ENCODE measurements around the gene PLEKHG4B.
"Not testable (repeated sequence)": the region's sequence is repeated elsewhere in the genome, so short reads cannot be mapped to it uniquely, and the experiment has no call there.

PLEKHG4B gene

DNA sequence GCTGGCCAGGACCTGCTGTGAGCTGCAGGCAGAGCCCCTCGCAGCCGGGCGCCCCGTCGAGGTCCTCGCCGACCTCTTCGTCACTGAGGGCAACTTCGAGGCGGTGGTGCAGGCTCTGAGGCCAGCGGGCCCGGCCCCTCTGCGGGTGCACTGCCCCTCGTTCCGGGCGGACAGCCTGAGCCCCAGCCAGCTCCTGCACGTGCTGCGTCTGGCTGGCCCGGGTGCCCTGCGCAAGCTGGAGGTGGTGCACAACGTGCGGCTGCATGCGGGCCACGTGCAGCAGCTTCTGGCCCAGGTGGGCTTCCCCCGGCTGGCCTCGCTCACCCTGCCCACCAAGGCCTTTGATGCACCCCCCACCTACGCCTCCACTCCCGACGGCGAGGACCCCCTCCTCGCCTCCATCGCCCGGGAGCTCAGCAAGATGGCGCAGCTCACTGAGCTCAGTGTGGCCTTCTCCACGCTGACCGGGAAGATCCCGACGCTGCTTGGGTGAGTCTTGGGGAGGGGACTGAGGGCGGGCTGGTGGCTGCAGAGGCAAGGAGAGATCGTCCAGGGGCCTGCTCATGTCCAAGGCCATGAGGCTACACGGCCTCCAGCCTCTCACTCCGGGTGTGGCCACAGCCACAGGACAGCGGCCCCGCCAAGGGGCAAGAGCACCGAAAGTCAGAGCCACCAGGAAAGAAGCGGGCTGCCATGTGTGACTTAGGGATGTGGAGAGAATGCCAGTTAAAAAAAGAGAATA, 100.2 kb downstream of the PLEKHG4B start:
- no peak for DNase-seq

DNA sequence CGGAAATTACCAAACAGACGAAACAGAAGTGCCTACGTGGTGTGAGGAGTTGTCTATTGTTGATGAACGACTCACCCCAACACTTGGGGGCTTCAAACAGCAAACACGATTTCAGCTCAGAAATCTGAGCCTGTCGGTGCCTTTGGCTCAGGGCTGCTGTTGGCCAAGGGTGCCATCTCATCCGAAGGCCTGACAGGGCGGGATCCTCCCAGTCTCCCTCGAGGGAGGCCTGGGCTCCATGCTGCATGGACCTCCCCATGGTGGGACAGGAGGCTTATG, 100.7 kb downstream of the PLEKHG4B start:
- no peak for DNase-seq

DNA sequence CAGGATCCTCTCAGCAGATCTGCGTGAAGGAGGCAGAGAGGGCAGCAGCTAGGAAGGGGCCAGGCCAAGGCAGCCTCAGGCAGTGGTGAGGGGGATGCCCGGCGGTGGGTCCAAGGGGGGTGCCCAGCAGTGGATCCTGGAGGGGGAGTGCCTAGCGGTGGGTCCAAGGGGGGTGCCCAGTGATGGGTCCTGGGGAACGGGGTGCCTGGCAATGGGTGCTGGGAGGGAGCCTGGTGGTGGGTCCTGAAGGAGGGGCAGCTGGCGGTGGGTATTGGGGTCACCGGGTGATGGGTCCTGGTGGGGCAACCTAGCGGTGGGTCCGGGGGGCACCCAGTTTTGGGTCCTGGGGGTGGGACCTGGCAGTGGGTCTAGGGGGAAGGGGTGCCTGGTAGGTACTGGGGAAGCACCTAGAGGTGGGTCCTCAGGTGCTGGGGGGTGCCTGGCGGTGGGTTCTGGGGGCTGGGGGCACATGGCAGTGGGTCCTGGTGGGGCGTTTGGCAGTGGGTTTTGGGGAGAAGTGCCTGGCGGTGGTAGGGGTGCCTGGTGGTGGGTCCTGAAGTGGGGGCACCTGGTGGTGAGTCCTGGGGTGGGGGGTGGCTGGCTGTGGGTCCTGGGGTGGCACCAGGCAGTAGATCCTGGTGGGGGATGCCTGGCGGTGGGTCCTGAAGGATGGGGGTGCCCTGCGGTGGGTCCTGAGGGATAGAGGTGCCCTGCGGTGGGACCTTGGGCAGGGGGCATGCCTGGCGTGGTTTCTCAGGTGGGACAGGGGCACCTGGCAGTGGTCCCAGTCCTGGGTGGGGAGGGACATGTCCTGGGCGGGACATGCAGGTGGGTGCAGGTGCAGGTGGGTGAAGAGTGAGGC, 101.2 kb downstream of the PLEKHG4B start:
- no peak for DNase-seq

DNA sequence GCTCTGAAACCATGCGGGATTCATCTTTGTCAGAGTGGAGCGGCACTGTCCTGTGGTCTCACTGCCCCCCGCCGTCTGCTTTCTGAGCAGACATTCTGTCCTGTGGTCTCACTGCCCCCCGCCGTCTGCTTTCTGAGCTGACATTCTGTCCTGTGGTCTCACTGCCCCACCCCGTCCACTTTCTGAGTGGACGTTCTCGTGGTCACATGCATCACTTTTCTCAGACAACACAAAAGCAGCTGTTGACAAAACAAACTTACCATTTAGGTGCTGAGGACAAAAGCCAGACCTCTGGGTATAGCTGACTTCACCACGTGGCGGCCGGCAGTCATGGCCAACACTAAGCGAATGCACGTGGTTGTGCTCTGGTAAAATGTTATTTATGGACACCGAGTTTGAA, 102.1 kb downstream of the PLEKHG4B start:
- no peak for DNase-seq

DNA sequence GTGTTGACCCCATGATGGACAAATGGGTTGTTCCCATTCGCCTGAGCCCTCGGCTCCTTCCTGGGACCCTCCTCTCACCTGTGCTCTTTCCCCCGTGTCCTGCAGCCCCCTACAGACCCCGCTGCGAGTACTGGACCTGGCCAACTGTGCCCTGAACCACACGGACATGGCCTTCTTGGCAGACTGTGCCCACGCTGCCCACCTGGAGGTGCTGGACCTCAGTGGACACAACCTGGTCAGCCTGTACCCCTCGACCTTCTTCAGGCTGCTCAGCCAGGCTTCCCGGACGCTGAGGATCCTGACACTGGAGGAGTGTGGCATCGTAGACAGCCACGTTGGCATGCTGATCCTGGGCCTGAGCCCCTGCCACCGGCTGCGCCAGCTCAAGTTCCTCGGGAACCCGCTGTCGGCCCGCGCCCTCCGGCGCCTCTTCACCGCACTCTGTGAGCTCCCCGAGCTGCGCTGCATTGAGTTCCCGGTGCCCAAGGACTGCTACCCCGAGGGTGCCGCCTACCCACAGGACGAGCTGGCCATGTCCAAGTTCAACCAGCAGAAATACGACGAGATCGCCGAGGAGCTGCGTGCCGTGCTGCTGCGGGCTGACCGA, 102.7 kb downstream of the PLEKHG4B start:
- DNase-seq = no peak

DNA sequence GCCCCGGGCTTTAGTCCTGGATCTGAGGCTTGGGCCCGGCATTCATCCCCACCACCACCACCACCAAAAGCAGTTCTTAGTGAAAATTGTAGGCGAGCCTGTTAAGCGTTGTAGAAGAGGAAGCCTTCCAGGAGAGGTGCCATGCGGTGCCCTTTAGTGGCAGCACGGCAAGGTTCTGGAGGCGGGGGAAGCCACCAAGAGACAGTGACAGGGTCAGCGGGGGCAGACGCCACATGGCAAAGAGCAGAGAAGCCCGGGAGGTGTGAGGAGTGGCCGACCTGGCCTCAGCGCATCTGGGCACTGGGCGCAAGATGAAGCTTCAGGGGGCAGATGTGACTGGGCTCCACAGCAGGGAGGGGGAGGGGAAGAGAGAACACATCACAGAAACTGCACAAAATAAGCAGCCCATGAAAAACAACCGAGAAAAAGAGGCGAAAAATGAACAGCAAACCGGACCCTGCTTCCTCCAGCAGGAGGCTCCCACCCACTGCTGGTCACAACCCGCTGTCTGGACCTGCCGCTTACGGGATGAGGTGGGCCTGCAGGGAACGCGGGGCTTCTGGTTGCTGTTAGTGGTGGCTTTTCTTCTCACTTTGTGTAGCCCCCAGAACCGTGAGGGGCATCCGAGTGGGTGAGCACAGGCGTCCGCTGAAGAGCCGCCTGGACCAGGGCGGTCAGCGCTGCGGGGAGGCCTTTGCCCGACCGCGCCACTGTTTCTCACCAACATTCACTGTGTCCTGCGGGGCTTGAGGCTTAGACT, 103.6 kb downstream of the PLEKHG4B start:
- no peak for DNase-seq

DNA sequence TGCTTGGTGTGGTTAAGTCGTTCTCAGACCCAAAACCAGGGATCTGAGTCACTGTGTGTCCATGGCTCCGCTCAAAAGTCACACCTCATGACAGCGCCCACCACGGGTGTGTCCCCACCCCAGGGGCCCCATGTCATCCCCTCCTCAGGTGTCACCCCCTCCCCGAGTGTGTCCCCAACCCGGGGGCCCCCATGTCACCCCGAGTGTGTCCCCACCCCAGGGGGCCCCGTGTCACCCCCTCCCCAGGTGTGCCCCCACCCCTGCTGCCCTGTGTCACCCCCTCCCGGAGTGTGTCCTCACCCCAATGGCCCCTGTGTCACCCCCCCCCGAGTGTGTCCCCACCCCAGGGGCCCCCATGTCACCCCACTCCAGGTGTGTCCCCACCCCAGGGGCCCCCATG, 104.4 kb downstream of the PLEKHG4B start:
- no peak for DNase-seq

DNA sequence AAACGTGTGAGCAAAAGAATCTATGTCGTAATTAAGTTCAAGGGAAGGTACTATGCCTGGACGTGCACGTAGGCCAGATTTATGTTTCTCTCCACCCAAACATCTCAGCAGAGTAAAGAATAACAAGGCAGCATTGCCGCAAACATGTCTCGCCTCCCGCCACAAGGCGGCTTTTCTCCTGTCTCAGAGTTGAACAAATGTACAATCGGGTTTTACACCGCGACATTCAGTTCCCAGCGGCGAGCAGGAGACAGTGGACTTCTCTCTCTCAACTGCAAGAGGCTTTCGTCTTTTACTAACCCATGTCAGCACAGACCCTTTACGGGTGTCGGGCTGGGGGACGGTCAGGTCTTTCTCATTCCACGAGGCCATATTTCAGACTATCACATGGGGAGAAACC, 105.1 kb downstream of the PLEKHG4B start:
- DNase-seq = not testable (repeated sequence)

DNA sequence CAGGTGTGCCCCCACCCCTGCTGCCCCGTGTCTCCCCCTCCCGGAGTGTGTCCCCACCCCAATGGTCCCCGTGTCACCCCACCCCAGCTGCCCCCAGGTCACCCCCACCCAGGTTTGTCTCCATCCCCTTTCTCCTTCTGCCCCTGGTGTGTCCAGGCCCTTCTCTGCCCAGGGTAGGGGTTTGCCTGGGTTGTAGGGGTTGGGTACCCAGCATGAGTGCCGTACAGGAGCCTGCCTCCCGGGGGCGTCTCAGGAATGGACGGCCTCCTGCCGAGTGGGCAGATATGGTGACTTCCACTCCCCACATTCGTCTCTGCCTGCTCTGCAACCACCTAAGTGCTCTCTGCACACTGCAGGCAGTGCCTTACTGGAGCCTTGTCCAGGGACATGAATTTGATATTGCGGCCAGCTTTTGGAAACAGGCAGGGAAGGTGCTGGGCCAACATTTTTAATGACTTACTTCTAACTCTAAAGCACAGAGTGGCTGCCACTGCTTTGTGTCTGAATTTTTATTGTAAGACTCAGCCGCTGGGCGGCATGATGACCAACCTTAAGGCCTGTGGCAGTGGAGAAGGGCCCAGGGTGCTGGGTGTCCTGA, 106.0 kb downstream of the PLEKHG4B start:
- no peak for DNase-seq

DNA sequence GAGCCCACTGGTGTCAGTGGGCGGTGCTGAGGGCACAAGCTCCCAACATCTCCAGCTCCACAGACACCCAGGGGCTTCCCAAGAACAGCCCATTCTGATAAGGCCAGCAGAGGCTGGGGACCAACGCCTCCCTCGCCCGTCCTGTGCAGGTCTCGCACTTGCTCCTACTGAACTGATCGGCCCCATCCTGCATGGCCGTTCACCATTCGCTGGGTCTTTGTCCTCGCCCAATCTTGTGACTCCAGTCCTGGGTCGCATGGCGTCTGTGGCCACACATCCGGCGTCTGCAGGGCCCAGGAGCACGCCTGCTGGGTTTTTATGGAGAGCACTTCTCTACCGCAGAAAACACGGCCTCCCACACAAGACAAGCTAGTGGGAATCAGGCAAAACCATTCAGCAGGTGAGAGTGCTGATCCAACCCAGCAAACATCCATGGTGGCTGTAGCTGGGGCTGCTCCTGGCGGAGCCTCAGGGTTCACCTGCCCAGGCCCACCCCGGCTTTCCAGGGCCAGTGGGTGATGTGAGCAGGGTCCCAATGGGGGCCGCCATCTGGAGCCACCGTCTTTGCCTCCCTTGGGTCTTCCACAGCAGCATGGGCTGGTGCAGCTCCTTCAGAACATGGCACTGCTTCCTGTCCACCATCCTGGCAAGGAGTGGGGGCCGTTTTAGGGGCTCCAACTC, 106.7 kb downstream of the PLEKHG4B start:
- DNase-seq = no peak

DNA sequence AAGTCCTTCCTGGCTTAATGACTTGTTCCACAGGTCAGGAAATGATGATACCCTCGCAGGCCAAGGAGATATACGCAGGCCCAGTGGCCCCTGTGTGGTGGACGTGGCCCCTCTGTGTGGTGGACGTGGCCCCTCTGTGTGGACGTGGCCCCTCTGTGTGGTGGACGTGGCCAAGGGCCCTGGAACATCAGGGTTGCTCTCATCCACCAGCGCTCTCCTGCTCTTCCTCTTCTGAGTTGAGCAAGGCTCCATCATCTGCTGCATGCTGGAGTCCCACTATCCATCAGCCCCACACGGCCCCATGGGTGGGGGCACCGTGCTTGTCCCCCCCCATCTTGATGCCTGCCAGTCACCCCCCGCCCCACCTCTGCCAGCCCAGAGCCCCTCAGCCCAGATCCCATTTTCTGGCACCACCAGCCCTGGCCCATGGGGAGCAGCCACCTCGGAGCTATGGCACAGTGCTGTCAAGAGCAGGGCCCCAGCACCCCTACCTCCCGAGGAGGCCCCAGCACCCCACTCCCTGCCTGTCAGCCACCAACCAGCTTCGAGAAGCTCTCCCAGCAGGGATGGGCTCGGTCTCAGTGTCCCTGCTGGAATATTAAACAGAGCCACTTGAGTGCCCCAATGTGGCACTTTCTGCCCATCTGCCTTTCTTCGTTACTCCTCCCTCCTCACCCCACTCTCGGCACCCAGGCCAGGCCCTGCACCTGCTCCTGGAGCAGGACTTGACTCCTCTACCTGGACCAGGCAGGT, 107.4 kb downstream of the PLEKHG4B start:
- DNase-seq = no peak

DNA sequence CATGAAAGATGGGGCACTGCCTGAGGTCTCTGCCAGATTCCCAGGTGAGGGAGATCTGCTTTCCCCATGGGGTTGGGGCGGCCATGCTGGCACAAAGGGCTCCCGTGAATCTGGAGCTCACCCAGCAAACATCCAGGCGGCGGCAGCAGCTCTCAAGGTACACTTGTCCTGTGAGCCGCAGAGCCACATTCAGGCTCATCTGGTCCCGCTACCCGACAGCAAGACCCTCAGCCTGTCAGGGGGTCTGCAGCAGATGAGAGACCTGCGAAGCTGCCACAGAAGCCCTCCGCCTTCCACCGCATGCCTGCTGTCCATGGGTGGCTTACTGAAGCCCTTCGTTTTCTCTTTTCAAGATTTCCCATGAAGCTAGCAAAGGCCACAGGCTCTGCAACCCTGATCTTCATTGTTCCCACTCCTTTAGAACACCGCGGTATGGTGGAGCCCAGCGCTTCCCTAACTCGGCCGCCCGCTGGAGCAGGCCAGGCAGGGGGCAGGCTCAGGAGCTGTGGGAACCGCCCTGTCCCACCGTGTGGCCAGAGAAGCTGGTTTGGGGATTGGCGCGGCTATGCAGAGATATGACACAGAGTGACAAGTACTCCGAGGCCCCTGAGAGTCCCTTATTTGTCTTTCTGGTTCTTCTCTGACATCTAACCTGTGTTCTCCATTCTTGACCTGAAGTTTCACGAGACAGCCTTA, 108.1 kb downstream of the PLEKHG4B start:
- DNase-seq = no peak

DNA sequence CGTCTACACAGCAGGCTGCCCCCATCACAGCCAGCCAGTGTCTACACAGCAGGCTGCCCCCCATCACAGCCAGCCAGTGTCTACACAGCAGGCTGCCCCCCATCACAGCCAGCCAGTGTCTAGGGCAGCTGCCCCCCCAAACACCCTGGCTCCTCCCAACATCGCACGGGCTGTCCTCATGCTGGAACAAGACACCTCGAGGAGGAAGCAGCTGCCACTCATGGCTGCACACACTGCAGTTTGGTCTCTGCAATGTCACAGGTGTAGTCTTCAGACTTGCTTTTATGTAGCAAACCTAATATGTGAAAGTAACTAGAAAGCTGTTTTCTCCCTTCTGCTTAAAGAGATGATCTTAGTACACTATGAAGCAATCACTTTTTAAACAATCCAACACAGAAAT, 109.0 kb downstream of the PLEKHG4B start:
- DNase-seq = no peak

DNA sequence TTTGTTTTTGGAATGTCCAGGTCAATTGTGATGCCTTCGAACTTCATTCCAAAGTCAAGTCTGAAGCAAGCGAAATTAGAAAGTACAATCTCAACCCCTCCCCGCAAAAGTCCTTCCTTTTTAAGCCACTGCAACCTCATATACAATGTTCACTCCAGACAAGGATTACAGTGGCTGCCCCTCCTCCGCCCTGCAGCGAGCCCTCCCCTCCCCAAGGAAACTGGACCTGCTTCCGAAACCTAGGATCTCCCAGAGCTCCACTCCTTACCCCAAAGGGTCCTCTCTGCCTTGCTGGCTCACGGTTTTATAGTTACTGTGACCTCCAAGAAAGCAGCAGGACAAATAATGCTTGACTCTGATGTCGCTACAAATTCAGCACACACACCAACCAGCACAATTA, 109.7 kb downstream of the PLEKHG4B start:
- DNase-seq = no peak

DNA sequence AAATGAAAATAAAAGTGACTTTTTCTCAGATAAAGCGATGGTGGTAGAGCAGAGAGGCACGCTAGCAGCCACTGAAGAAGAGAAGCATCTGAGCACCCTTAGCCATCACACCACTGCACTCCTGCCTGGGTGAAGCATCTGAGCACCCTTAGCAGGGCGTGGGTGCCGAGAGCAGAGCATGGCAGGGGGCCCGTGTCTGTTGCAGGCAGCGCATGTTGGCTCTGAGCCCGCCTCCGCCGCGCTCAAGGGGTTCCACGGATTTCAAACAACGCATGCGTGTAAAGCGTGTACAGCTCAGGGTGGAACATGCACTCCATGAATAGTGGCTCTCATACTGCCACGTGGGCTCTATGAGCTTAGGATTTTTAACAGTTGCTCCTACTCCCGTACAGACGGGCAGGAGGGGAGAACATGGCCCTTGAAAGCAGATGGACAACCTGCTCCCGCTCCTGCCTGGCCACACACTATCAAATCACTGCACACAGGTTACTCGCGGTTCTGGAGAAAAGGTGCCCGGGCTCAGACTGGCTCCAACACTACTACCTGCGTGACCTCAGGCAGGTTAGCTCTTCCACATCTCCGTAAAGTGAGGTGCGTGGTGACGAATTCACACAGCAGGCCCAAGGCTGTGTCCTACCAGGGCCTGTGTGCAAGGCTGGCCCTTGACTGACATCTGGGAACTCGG, 111.4 kb downstream of the PLEKHG4B start:
- DNase-seq = no peak

DNA sequence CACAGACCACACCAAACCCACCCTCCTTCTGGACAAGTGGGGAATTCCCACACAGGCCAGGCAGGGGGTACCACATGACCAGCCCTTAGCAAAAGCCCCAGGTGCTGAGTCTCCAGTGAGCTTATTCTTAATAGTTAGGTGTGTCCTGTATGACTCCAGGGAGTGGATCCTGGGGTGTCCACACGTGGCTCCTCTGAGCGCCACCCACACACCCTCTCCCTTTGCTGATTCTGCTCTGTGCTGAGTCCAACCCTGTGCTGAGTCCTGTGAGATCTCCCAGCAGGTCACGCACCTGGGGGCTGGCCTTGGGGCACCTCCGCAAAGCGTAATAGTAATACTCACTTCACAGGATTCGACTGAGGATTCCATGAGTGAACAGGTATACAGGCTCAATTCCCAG, 112.0 kb downstream of the PLEKHG4B start:
- no peak for DNase-seq

DNA sequence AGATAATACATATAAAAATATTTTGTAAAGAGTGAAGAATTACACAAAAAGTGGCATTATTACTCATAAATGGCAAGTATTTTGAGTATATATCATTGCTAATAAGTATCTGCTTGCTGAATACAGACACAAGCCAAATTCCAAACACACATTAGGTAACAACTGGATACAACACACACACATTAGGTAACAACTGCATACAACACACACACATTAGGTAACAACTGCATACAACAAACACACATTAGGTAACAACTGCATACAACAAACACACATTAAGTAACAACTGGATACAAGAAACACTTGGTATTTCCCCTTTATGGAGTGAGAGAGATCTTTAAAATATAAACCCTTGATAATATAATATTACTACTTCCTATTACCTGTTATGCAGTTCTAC, 112.5 kb downstream of the PLEKHG4B start:
- no peak for DNase-seq

DNA sequence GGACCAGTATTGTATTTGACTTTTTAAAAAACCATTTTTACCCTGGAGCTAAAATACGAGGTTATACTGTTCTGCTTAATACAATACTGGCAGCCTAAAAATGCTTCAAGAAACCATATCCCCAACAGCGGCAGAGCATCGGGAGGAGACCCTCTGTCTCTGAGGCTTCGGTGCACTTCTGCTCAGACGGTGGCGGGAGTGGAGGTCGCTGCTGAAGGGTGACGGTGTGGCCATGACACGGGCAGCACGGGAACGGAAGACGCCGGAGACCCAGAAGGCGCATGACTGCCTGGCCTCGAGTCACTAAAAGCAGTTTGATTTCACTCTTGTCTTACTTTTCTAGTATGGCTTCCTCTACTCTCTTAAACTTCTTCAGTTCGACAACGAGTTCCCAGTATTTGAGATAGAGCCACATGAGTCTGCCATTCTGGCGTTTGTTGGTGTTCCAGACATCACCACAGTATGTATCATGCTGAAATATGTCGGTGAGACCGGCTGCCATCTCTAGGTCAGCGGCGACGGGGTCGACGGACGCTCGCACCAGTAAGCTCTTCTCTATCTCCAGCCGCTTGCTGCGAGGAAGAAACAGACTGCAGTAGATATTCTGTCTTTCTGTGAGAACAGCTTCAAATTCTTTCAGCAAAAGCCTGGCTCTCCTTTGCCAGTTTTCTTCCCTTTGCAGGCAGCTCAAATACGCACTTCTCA, 113.2 kb downstream of the PLEKHG4B start:
- no peak for DNase-seq

DNA sequence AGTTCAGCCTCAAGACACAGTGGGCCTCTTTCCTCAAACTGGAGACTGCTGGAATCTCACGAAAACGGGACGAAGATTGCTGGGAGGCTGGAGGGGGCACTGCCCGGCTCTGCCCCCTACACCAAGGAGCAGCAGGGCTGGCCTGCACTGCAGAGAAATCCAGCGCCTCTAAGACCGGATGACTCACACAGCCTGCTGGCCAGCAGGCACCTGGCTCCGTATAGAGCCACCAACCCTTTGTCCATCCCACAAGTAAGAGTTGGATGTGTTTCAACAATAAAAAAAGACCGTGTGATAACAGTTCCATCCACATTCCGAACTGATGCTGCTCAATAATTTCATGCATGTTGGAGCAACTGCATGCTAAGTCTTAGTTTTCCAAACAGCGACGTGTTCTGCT, 114.4 kb downstream of the PLEKHG4B start:
- DNase-seq = no peak
